ENCODE measurements around the gene OR10V1.
"Not testable (repeated sequence)": the region's sequence is repeated elsewhere in the genome, so short reads cannot be mapped to it uniquely, and the experiment has no call there.

The OR10V1 gene

DNA sequence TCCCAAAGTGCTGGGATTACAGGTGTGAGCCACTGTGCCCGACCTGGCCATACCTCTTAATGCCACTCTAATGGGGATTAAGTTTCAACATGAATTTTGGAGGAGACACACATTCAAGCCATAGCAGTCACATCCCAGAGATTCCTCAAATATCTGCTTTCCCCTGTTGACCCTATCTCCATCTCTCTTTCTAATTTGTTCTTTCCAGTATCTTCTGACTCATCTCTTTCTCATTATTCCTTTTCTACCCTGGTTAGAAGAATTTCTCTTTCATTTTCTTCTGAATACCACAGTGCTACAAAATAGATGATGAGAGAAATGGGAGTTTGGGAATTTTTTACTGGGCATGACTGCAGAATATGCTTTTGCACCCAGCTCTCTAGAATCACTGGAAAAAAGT lies 5.1 kb downstream of the OR10V1 start:
- DNase-seq = no peak

DNA sequence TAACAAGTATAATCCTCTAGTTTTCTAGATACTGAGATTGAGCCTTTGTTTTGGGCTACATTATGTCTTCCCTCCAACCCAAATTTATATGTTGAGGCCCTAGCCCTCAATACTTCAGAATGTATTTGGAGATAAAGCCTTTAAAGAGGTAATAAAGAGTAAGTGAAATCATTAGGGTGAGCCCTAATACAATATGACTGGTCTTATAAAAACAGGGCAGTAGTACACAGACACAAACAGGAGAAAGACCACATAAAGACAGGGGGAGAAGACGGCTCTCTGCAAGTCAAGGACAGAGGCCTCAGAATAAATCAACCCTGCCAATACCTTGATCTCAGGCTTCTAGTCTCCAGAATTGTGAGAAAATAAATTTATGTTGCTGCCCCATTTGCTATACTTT lies 6.3 kb downstream of the OR10V1 start:
- DNase-seq = no peak

DNA sequence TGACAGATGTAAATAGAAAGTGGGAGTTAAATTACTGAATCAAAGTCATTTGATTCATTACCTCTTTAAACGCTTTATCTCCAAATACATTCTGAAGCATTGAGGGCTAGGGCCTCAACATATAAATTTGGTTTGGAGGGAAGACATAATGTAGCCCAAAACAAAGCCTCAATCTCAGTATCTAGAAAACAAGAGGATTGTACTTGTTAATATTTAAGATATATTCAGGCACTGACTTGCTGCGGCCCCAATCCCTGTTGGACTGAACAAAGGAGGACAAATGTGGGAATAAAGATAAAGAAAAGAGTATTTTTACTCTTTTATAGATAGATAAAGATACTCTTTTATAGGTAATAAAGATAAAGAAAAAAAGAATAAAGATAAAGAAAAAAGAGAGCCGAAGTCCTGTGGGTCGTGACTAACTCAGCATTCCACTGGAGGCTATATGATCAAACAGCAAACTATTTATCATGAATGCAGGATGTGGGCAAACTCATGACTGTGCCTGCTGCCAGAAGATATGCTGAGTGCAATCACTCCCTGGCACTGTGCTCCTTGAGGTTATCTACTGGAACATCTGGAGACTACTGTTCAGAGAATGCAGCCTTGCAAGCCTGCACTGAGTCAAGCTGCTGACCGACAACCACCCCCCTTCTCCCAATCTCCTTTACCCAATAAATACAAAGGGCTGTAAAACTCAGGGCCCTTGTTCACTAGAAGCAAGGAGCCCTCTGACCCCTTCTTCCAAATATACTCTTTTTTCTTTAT lies 6.9 kb downstream of the OR10V1 start:
- peak; percentile 26 for DNase-seq

DNA sequence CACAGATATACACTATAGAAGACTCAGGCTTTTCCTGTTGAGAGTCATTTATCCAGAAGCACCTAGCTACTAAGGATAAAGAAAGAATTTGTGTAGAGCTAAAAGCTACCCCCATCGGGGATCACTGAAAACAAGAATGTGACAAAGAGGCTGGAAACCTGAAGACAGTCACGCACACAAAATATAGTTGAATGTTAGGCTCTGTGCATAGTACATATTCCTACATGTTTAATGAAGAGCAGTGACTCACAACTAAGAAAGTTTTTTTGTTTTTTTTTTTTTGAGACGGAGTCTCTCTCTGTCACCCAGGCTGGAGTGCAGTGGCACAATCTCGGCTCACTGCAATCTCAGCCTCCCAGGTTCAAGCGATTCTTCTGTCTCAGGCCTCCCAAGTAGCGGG lies 8.4 kb downstream of the OR10V1 start:
- DNase-seq = no peak

GRCh38 chr11:59703515-59703914 lies 10.1 kb downstream of the OR10V1 start:
- DNase-seq = not testable (repeated sequence)

DNA sequence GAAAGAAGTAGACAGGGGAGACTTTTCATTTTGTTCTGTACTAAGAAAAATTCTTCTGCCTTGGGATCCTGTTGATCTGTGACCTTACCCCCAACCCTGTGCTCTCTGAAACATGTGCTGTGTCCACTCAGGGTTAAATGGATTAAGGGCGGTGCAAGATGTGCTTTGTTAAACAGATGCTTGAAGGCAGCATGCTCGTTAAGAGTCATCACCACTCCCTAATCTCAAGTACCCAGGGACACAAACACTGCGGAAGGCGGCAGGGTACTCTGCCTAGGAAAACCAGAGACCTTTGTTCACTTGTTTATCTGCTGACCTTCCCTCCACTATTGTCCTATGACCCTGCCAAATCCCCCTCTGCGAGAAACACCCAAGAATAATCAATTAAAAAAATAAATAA lies 13.5 kb downstream of the OR10V1 start:
- DNase-seq = not testable (repeated sequence)

GRCh38 chr11:59698506-59698905 lies 15.1 kb downstream of the OR10V1 start:
- DNase-seq = no peak

GRCh38 chr11:59692915-59693314 lies 20.7 kb downstream of the OR10V1 start:
- DNase-seq = no peak

GRCh38 chr11:59691156-59691555 lies 22.5 kb downstream of the OR10V1 start:
- no peak for DNase-seq

DNA sequence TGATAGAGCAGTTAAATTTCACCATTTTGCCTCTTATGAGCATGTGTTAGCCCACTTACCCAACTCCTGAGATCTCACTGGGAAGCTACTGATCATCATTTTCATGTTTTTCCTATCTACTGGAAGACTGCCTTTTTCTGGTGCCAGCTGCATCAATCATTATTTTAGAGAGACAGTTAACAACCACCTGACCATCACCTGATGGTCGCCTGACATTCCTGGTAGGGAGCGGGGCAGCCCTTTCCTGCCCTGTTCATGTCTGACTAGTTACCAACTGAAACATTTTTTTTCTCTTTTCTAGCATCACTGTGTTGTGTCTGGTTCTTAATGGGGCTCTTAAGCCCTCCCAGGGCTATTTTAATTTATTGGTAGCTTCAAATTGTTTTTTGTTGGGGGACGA lies 24.6 kb downstream of the OR10V1 start:
- DNase-seq = no peak

DNA sequence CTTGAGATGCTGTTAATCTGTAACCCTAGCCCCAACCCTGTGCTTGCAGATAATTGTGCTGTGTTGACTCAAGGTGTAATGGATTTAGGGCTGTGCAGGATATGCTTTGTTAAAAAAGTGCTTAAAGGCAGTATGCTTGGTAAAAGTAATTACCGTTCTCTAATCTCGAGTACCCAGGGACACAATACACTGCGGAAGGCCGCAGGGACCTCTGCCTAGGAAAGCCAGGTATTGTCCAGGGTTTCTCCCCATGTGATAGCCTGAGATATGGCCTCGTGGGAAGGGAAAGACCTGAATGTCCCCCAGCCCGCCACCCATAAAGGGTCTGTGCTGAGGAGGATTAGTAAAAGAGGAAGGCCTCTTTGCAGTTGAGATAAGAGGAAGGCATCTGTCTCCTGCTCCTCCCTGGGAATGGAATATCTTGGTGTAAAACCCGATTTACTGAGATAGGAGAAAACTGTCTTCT lies 32.4 kb downstream of the OR10V1 start:
- DNase-seq = not testable (repeated sequence)

DNA sequence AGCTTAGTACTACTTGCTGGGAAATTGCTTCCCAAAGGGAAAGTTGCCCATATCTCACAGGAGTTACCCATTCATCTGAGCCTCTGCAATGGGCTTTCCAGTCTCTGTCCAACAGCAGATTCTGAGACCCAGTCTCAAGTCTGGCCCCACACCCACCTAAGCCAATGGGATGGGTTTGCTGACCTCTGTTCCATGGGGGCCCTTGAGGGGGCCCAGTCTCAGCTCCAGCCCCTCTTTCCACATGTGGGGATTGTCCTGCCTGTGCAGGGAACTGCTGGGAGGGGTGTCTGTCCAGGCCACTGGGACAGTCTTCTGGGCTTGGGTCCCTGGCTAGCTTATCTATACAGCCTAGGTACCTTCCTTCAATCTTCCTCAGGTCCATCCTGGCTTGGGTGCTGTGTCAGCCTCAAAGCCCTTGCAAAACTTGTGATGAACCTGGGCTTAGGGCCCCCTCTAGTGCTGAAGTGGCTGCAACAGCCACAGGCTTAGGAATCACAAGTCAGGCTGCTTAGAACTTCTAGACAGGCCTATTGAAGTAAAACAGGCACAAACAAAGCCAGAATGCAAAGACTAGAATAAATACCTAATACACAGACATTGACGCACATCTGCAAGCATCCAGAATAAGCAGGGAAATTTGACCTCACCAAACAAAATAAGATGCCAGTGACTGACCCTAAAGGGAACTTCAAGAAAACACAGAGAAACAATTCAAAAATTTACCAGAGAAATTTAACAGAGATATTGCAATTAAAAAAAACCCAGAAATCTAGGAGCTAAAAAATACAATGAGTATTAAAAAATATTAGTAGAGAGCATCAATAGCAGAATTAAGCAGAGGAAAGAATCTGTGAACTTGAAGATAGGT lies 33.1 kb downstream of the OR10V1 start:
- peak; percentile 66 for DNase-seq

GRCh38 chr11:59679347-59679746 lies 34.3 kb downstream of the OR10V1 start:
- DNase-seq = no peak

- DNase-seq = no peak
Measured at GRCh38 chr11:59678813-59679165, 34.9 kb downstream of the OR10V1 start.

DNA sequence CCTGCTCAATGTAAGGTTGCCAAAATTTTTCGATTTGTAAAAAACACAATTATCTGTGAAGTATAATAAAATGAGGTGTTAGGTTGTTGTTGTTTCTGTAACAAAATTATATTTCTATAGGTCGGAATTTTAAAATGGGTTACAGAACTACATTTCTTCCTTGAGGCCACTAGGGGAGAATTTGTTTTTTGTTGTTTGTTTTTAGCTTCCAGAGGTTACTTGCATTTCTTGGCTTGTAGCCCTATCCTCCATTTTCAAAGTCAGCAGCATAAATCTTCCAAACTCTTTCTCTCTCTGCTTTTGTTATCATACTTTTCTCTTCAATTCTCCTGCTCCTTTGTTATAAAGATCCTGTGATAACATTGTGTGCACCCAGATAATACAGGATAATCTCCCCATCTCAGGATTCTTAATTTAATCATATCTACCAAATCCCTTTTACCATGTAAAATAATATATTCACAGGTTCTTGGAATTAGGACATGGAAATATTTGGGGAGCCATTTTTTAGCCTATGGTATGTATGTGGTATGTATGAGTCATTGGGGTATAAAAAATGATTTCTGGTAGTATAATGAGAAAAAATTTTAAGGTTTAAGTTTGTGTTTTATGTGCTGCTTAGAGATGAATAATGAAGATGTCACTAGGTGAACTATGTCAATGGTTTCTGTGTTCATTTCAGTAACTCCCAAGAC lies 35.4 kb downstream of the OR10V1 start:
- no peak for DNase-seq

DNA sequence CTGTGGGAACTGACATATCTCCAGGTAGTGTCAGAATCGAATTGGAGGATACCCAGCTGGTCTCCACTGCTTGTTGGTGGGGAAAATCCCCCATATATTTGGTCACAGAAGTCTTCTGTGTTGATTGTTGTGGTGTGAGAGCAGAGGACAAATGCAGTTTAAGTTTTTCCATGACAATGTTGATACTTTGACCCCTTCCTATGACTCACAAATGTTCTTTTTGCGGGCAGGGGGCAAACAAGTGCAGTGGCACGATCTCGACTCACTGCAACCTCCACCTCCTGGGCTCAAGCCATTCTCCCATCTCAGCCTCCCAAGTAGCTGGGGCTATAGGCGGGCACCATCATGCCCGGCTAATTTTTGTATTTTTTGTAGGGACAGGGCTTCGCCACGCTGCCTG lies 37.4 kb downstream of the OR10V1 start:
- DNase-seq = no peak

DNA sequence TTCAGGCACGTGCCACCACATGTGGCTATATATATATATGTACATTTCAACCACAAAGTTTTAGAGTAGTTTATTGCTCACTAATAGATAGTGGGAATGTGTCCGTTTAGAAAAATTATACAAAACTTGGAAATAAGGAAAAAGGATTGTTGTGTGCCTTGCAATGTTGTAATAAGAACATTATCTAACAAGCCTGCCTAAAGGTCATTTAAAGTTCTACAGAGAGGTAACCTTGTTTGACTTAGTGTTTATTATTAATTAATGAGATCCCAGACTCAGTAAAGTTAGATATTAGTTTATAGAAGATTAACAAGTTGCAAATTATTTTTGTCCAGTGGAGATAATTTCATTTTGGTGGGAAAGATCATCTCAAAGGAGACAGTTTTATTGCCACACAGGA lies 39.4 kb downstream of the OR10V1 start:
- DNase-seq = no peak

GRCh38 chr11:59673291-59673690 lies 40.4 kb downstream of the OR10V1 start:
- no peak for DNase-seq

DNA sequence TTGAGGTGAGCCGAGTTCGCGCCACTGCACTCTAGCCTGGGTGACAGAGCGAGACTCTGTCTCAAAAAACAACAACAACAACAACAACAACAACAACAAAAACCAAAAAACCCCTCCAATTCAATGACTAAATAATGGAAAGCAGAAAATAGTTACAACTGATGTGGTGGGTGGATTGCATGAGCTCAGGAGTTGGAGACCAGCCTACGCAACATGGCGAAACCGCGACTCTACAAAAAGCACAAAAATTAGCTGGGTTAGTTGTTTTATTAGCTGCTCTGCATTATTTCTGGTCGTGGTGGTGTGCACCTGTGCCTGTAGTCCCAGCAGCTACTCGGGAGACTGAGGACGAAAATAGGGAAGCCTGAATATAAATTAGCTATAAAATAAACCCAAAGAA lies 42.2 kb downstream of the OR10V1 start:
- DNase-seq = no peak

DNA sequence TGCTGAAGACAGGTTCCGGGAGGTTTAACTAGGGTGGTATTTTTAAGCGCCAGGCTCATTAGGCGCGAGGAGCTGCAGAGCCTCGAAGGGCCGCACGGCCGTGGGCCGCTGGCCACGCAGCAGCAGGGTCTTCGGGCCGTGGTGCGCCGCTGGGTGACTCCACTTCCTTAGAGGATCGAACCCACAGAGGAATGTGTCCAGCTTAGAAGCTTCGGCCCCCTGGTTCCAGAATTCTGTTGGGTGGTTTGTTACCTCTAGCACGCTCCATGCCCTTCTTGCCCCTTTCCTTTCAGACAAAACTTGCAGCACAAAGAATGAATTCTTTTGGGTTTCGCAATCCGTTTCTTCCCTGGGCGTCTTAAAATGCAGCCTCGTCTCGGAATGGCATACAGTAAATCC lies 44.0 kb downstream of the OR10V1 start:
- no peak for DNase-seq

DNA sequence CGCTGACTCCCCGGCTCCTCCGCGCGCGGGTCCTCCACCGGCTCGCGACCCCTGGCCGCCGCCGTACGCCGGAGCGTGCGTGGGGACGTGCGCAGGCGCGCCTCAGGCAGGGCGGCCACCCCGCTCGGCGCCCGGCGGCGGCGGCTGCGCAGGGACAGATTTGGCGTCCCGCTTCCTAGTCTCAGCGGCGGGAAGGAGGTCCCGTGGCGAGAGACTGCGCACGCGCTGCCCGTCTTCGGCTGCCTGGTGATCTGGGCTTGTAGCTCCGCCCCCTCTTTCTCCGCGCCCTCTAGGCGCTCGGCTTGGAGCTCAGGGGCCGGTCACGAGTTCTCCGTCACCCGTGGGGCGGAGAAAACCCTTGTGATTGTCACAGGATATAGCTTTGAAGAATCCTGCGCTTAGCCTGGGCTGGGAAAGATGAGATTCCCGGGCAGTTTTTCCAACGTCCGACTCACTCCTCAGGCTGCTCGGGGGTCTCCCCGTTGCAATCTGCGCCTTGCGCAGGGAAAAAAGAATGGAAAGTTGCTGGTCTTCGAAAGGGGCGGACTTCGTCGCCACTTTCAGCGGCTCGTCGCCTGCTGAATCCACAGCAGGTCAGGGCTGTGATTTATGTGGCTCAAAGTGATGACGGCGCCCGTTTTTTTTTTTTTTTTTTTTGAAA lies 44.6 kb downstream of the OR10V1 start, which contains the start of gene PATL1:
TSS of gene PATL1 (minus strand) at position 88 of the 661 bp plus-strand sequence. CDS start 142 bp downstream, outside the sequence.
- peak; percentile 94 for DNase-seq

- DNase-seq = peak; percentile 61
Measured at GRCh38 chr11:59668188-59668949, 45.3 kb downstream of the OR10V1 start.

Measured in 8988T (cell line).